DND-41 (cell line): ENCODE data around the gene IGSF9.

Source experiments
- ATAC-seq: fragments of 200-7000 bp; cut with Tn5 transposase; 3 replicates; pipeline ENCODE4 v1.9.1; 2021; ENCODE audit warnings: low read depth; ENCODE audit not compliant: insufficient read depth
- DNase-seq: peaks from one replicate; pipeline ENCODE4 v3.0.0-alpha.2; 2020
- H2AFZ ChIP-seq: 2 replicates; pipeline ENCODE4 v1.6.0; 2012; ENCODE audit warnings: low read depth, low read length
- H3K27ac ChIP-seq: 2 replicates; pipeline ENCODE4 v1.5.1; 2012; ENCODE audit warnings: low read length, inconsistent platforms
- H3K27me3 ChIP-seq: fragments of 200-600 bp; sonication (generic); 2 replicates; pipeline ENCODE4 v1.6.0; 2012; ENCODE audit warnings: low read length, mild to moderate bottlenecking, inconsistent platforms; ENCODE audit not compliant: insufficient read depth, poor library complexity
- H3K36me3 ChIP-seq: 2 replicates; pipeline ENCODE4 v1.5.1; 2012; ENCODE audit warnings: low read length, inconsistent platforms; ENCODE audit not compliant: insufficient read depth
- H3K4me1 ChIP-seq: 2 replicates; pipeline ENCODE4 v1.5.1; 2012; ENCODE audit warnings: mild to moderate bottlenecking, low read length; ENCODE audit not compliant: insufficient read depth
- H3K4me2 ChIP-seq: 2 replicates; pipeline ENCODE4 v1.6.0; 2012; ENCODE audit warnings: mild to moderate bottlenecking, moderate library complexity, low read length, inconsistent platforms; ENCODE audit not compliant: insufficient read depth
- H3K4me3 ChIP-seq, 2 experiments: fragments of 200-600 bp in 1 of 2; shearing (Covaris generic) in 1 of 2; 2 replicates each; pipeline ENCODE4 v1.5.1; 2012 to 2016; ENCODE audit warnings: inconsistent platforms in 2 of 2, low read length in 2 of 2, mild to moderate bottlenecking in 2 of 2, low read depth in 1 of 2, moderate library complexity in 1 of 2
- H3K79me2 ChIP-seq: 2 replicates; pipeline ENCODE4 v1.6.0; 2012; ENCODE audit warnings: low read length, inconsistent platforms; ENCODE audit not compliant: insufficient read depth
- H3K9ac ChIP-seq: 2 replicates; pipeline ENCODE4 v1.6.0; 2012; ENCODE audit warnings: low read depth, mild to moderate bottlenecking, inconsistent platforms, low read length, moderate library complexity
- H3K9me3 ChIP-seq: 2 replicates; pipeline ENCODE4 v1.5.1; 2012; ENCODE audit warnings: low read length, moderate library complexity, mild to moderate bottlenecking, inconsistent platforms; ENCODE audit not compliant: insufficient read depth, severe bottlenecking
- H4K20me1 ChIP-seq: 2 replicates; pipeline ENCODE4 v1.6.0; 2012; ENCODE audit warnings: low read length; ENCODE audit not compliant: insufficient read depth
- EZH2 ChIP-seq: IDR thresholded peaks from 3 replicates; pipeline ENCODE4 v1.6.1; 2012; ENCODE audit warnings: borderline replicate concordance, low read depth, mild to moderate bottlenecking, moderate library complexity, low read length, inconsistent platforms; ENCODE audit not compliant: severe bottlenecking
- TF ChIP-seq, protein P1 (sequence below): IDR thresholded peaks from 2 replicates; pipeline ENCODE4 v1.5.1; 2012; ENCODE audit warnings: borderline replicate concordance, low read length, moderate library complexity, mild to moderate bottlenecking; ENCODE audit not compliant: poor library complexity, severe bottlenecking; ENCODE audit errors: extremely low read depth

IGSF9 gene

DNA sequence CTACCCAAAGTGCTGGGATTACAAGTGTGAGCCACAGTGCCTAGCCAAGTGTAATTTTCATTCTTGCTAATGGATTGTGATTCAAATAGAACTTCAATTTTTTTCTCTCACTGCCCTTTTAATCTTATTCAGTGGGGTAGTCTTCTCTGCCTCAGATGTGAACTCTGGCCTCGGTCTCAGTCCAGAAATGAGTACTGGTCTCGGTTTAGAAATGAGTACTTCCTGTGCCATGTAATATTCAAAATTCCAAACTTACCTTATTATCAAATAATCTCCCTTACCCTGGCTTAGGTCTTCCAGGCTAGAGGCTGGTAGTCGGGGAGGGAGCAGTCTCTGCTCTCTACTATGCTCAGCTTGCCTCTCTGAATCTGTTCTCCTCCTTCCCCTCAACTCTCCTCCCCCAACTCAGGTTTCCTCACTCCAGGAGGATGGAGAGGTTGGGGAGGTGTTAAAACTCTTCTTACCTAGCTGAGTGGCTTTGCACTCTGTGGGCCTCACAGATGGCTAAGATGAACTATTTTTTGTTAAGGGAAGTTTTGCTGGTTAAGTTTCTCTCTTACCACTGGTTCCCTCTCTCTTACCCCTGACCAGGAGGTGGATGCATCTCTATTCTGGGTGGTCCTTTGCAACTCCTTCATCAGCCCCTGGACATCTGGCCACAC is 13.4 kb upstream of the IGSF9 start:
- no peak for TF ChIP-seq EZH2
- TF ChIP-seq, protein P1, sequence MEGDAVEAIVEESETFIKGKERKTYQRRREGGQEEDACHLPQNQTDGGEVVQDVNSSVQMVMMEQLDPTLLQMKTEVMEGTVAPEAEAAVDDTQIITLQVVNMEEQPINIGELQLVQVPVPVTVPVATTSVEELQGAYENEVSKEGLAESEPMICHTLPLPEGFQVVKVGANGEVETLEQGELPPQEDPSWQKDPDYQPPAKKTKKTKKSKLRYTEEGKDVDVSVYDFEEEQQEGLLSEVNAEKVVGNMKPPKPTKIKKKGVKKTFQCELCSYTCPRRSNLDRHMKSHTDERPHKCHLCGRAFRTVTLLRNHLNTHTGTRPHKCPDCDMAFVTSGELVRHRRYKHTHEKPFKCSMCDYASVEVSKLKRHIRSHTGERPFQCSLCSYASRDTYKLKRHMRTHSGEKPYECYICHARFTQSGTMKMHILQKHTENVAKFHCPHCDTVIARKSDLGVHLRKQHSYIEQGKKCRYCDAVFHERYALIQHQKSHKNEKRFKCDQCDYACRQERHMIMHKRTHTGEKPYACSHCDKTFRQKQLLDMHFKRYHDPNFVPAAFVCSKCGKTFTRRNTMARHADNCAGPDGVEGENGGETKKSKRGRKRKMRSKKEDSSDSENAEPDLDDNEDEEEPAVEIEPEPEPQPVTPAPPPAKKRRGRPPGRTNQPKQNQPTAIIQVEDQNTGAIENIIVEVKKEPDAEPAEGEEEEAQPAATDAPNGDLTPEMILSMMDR: no peak
- H2AFZ ChIP-seq: no peak overlapping the region
- no peaks in the 10 kb centered on the region for H3K79me2 ChIP-seq
- H3K27me3 ChIP-seq: peaks cover 16% of the 10 kb centered on the region
- no peaks in the 10 kb centered on the region for H4K20me1 ChIP-seq
- no peak overlapping the region for H3K4me3 ChIP-seq
- no peaks in the 10 kb centered on the region for H3K9me3 ChIP-seq
- H3K9ac ChIP-seq: no peak overlapping the region
- no peaks in the 10 kb centered on the region for H3K4me1 ChIP-seq
- DNase-seq (no peak), ATAC-seq (no peak)
- no peak overlapping the region for H3K27ac ChIP-seq
- H3K4me2 ChIP-seq: no peak overlapping the region
- H3K36me3 ChIP-seq: no peaks in the 10 kb centered on the region

DNA sequence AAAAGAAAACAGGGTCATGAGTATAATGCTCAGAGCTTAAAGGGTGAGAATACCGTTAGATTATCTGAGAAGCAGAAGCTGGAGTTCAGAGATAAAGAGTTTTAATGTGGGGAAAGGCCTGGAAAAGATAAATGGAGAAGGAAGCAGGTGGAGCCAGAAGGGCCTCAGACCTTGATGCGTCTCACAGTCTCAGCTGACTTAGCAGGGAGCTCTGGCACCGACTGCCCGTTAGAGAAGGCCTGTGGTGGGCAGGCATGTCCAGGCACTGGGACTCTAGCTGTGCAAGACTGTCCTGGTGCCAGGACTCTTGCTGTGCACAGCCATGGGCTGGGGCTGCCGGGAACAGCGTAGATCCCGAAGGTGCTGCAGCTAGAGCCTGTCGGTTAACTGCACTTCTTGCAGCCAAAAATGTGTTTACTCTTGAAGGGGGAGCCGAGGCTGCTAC is 12.4 kb upstream of the IGSF9 start:
- Histone ChIP-seq H3K4me3 (no peak overlapping the region), H4K20me1 (no peaks in the 10 kb centered on the region), H3K36me3 (no peaks in the 10 kb centered on the region), H3K9me3 (no peaks in the 10 kb centered on the region), H3K9ac (no peak overlapping the region), H3K27me3 (peaks cover 10% of the 10 kb centered on the region), H3K27ac (no peak overlapping the region), H3K4me1 (no peaks in the 10 kb centered on the region), H2AFZ (no peak overlapping the region), H3K79me2 (no peaks in the 10 kb centered on the region), H3K4me2 (no peak overlapping the region)
- no peak for ATAC-seq
- no peak for TF ChIP-seq EZH2
- TF ChIP-seq, protein P1: no peak
- no peak for DNase-seq

DNA sequence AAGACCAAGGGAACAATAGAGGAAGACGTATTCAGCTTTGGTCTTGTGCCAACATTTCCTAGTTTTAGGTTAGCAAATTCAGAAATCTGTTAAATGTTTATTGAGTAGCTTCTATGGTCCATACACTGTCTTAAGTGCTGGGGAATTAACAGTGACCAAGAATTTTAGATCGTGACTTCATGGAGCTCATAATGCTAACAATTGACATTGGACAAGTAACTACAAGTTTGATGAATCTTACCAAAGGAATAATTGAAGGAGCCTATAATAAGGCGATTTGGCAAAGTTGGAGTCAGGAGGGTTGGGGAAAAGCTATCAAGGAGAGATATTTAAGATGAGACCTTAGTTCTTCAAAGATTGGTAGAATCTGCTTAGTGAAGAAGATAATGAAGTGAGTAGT is 10.0 kb upstream of the IGSF9 start:
- Histone ChIP-seq H3K27me3 (peaks cover 17% of the 10 kb centered on the region), H3K27ac (no peak overlapping the region), H3K9me3 (no peaks in the 10 kb centered on the region), H4K20me1 (no peaks in the 10 kb centered on the region), H3K4me3 (no peak overlapping the region), H2AFZ (no peak overlapping the region), H3K79me2 (no peaks in the 10 kb centered on the region), H3K4me2 (no peak overlapping the region), H3K9ac (no peak overlapping the region), H3K4me1 (no peaks in the 10 kb centered on the region), H3K36me3 (no peaks in the 10 kb centered on the region)
- no peak for DNase-seq
- no peak for ATAC-seq
- no peak for TF ChIP-seq EZH2
- TF ChIP-seq, protein P1: no peak
